Measurements from ENCODE around the gene MEIS2. TPM values are rescaled to one million over a fixed set of nuclear protein-coding genes. Genes with fewer than 3 reads are reported as not detected.

The MEIS2 gene
- total RNA-seq, 1 experiment from 2014 or later = 9.3 TPM

DNA sequence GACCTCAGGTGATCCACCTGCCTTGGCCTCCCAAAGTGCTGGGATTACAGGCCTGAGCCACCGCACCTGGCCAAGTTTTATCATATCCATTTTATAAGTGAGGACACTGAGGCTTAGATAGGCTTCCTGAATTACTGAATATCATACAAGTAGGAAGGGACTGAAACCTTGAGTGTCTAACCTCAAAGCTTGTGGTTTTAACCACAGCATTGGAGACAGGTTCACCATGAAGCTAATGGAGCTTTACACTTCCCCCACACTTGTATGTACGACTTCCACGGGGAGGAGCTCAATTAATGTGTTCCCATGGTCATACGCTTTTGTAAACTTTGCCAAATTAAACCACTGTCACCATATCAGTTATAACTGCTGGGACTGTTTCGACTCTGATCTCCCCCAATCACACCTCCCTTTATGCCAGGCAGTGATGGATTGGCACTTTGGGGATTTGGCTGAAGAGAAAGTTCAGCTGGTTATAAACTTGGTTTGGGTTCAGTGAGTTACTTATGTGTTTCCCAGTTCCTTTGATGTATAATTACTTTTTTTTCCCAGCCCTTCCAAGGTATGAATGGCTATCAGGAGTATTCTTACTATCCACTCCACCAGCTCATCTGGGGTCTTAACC, 38.4 kb upstream of the MEIS2 start:
- ChIA-PET POLR2A (ENCODE audit: low non-redundant PET) (no interaction called here), CTCF (no interaction called here)
- Histone ChIP-seq H3K36me3 (ENCODE audit: insufficient read depth, low read length, poor library complexity, severe bottlenecking) (no peaks in the 10 kb centered on the region), H3K4me1 (ENCODE audit: insufficient read depth, low read length, poor library complexity, severe bottlenecking) (no peaks in the 10 kb centered on the region), H3K27me3 (replicated peaks; ENCODE audit: insufficient read depth, low read depth, low read length, poor library complexity) (no peaks in the 10 kb centered on the region), H3K4me3 (ENCODE audit: low read depth, low read length, poor library complexity, severe bottlenecking) (no peak overlapping the region), H3K27ac (ENCODE audit: low read depth, low read length, poor library complexity, severe bottlenecking) (no peak overlapping the region), H3K9me3 (ENCODE audit: low read depth, low read length, poor library complexity, severe bottlenecking) (no peaks in the 10 kb centered on the region)
- no TSS peak for BruUV-seq (replicated peaks)
- TF ChIP-seq EZH2 (IDR thresholded peaks at IDR 0.05; ENCODE audit: borderline replicate concordance, low read depth, low read length, poor library complexity, severe bottlenecking) (no peak), CTCF (conservative IDR thresholded peaks at IDR 0.05; ENCODE audit: low read depth, low read length) (no peak)
- intact Hi-C loops (cut with micrococcal nuclease; ENCODE audit: unreplicated experiment) = loop anchor here (10.0 kb wide), 2 partner anchors 746 to 1854 kb away; no protein-coding TSS in a partner anchor
- DNase-seq (ENCODE audit: low spot score) = no peak

- Histone ChIP-seq H3K36me3 (ENCODE audit: insufficient read depth, low read length, poor library complexity, severe bottlenecking) (no peaks in the 10 kb centered on the region), H3K4me3 (ENCODE audit: low read depth, low read length, poor library complexity, severe bottlenecking) (no peak overlapping the region), H3K4me1 (ENCODE audit: insufficient read depth, low read length, poor library complexity, severe bottlenecking) (no peaks in the 10 kb centered on the region), H3K27ac (ENCODE audit: low read depth, low read length, poor library complexity, severe bottlenecking) (no peak overlapping the region), H3K9me3 (ENCODE audit: low read depth, low read length, poor library complexity, severe bottlenecking) (no peaks in the 10 kb centered on the region), H3K27me3 (replicated peaks; ENCODE audit: insufficient read depth, low read depth, low read length, poor library complexity) (no peaks in the 10 kb centered on the region)
- POLR2A ChIA-PET (ENCODE audit: low non-redundant PET) = no interaction called here
- TF ChIP-seq EZH2 (IDR thresholded peaks at IDR 0.05; ENCODE audit: borderline replicate concordance, low read depth, low read length, poor library complexity, severe bottlenecking) = no peak
- no peak for TF ChIP-seq CTCF (conservative IDR thresholded peaks at IDR 0.05; ENCODE audit: low read depth, low read length)
- BruUV-seq (replicated peaks) = no TSS peak
- intact Hi-C loops (cut with micrococcal nuclease; ENCODE audit: unreplicated experiment) = loop anchor here (10.0 kb wide), 2 partner anchors 748 to 1852 kb away; no protein-coding TSS in a partner anchor
- no peak for DNase-seq (ENCODE audit: low spot score)
- CTCF ChIA-PET = no interaction called here
Observed at GRCh38 chr15:37137221-37137620, 36.9 kb upstream of the MEIS2 start.

DNA sequence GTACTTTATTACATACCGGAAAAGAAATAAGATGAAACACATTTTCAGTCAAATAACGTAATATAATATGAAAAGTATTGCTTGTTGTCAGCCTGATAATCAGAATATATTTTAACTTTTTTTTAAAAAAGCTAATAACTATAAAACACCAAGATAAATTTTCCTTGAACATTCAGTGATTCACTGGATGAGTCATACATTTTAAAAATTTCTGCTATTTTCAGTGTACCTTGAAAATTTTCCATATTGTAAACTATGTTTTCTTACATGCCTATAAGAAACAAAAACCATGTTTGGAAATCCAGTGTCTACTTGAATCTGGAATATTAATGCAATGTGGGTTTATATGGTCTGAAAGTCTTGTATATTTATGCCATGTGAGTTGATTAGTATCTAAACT, 36.3 kb upstream of the MEIS2 start:
- ChIA-PET CTCF (interaction anchor here (1.6 kb wide), 1 partner anchor 755 kb away, joined by 16 read pairs; no protein-coding TSS in a partner anchor), POLR2A (ENCODE audit: low non-redundant PET) (no interaction called here)
- Histone ChIP-seq H3K27me3 (replicated peaks; ENCODE audit: insufficient read depth, low read depth, low read length, poor library complexity) (no peaks in the 10 kb centered on the region), H3K4me1 (ENCODE audit: insufficient read depth, low read length, poor library complexity, severe bottlenecking) (no peaks in the 10 kb centered on the region), H3K36me3 (ENCODE audit: insufficient read depth, low read length, poor library complexity, severe bottlenecking) (no peaks in the 10 kb centered on the region), H3K9me3 (ENCODE audit: low read depth, low read length, poor library complexity, severe bottlenecking) (no peaks in the 10 kb centered on the region), H3K4me3 (ENCODE audit: low read depth, low read length, poor library complexity, severe bottlenecking) (no peak overlapping the region), H3K27ac (ENCODE audit: low read depth, low read length, poor library complexity, severe bottlenecking) (no peak overlapping the region)
- BruUV-seq (replicated peaks) = no TSS peak
- no peak for DNase-seq (ENCODE audit: low spot score)
- TF ChIP-seq CTCF (conservative IDR thresholded peaks at IDR 0.05; ENCODE audit: low read depth, low read length) = no peak
- TF ChIP-seq EZH2 (IDR thresholded peaks at IDR 0.05; ENCODE audit: borderline replicate concordance, low read depth, low read length, poor library complexity, severe bottlenecking) = no peak
- intact Hi-C loops (cut with micrococcal nuclease; ENCODE audit: unreplicated experiment) = loop anchor here (10.0 kb wide), 2 partner anchors 748 to 1852 kb away; no protein-coding TSS in a partner anchor

Measured in A673 (cell line).